HG03565 (cell line): ENCODE results near the gene PHACTR4.
"Not testable (repeated sequence)": the region's sequence is repeated elsewhere in the genome, so short reads cannot be mapped to it uniquely, and the experiment has no call there.

ENCODE experiments used
- ATAC-seq: cut with Tn5 transposase; IDR thresholded peaks from one replicate; pipeline ENCODE4 v1.9.1; 2021; ENCODE audit warnings: mild to moderate bottlenecking, moderate library complexity; ENCODE audit not compliant: unreplicated experiment

Gene PHACTR4

GRCh38 chr1:28370239-28371009, 884 bp downstream of the PHACTR4 start:
- ATAC-seq = no peak

GRCh38 chr1:28371010-28371377, 1.5 kb downstream of the PHACTR4 start:
- no peak for ATAC-seq

- ATAC-seq = not testable (repeated sequence)
These were observed 3.9 kb downstream of the PHACTR4 start for GRCh38 chr1:28373450-28373849.

- no peak for ATAC-seq
These were observed 4.8 kb downstream of the PHACTR4 start for GRCh38 chr1:28374297-28374696.

- ATAC-seq = not testable (repeated sequence)
These were observed 6.1 kb downstream of the PHACTR4 start for GRCh38 chr1:28375598-28375997.

- ATAC-seq = not testable (repeated sequence)
These were observed 6.7 kb downstream of the PHACTR4 start for GRCh38 chr1:28376195-28376594.

- ATAC-seq = no peak
These were observed 9.4 kb downstream of the PHACTR4 start for GRCh38 chr1:28378906-28379305.

GRCh38 chr1:28380394-28380793, 10.9 kb downstream of the PHACTR4 start:
- ATAC-seq = no peak

GRCh38 chr1:28383785-28384184, 14.2 kb downstream of the PHACTR4 start:
- not testable (repeated sequence) for ATAC-seq

- no peak for ATAC-seq
These were observed 22.6 kb downstream of the PHACTR4 start for GRCh38 chr1:28392027-28392652.

GRCh38 chr1:28394136-28394535, 24.6 kb downstream of the PHACTR4 start:
- ATAC-seq = no peak

- ATAC-seq = no peak
These were observed 25.6 kb downstream of the PHACTR4 start for GRCh38 chr1:28395181-28395580.

GRCh38 chr1:28401760-28402159, 32.2 kb downstream of the PHACTR4 start:
- no peak for ATAC-seq

- no peak for ATAC-seq
These were observed 39.5 kb downstream of the PHACTR4 start for GRCh38 chr1:28409090-28409489.

GRCh38 chr1:28411656-28412055, 42.1 kb downstream of the PHACTR4 start:
- ATAC-seq = no peak

- no peak for ATAC-seq
These were observed 43.2 kb downstream of the PHACTR4 start for GRCh38 chr1:28412731-28413130.

- no peak for ATAC-seq
These were observed 47.1 kb downstream of the PHACTR4 start for GRCh38 chr1:28416509-28417194.

- ATAC-seq = no peak
These were observed 47.9 kb downstream of the PHACTR4 start for GRCh38 chr1:28417441-28417922.

- no peak for ATAC-seq
These were observed 48.5 kb downstream of the PHACTR4 start for GRCh38 chr1:28417926-28418637.

GRCh38 chr1:28421744-28422143, 52.2 kb downstream of the PHACTR4 start:
- ATAC-seq = no peak

GRCh38 chr1:28426831-28427230, 57.3 kb downstream of the PHACTR4 start:
- no peak for ATAC-seq
